ENCODE data around the gene BRD3OS.
"Not testable (repeated sequence)": the region's sequence is repeated elsewhere in the genome, so short reads cannot be mapped to it uniquely, and the experiment has no call there.

The BRD3OS gene

DNA sequence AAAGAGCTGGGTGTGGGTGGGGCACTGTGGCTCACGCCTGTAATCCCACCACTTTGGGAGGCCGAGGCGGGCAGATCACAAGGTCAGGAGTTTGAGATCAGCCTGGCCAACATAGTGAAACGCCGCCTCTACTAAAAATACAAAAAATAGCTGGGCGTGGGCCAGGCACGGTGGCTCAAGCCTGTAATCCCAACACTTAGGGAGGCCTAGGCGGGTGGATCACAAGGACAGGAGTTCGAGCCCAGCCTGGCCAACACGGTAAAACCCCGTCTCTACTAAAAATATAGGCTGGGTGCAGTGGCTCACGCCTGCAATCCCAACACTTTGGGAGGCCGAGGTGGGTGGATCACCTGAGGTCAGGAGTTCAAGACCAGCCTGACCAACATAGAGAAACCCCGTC, 36.5 kb upstream of the BRD3OS start:
- not testable (repeated sequence) for DNase-seq (ENCODE audit: low read depth)

DNA sequence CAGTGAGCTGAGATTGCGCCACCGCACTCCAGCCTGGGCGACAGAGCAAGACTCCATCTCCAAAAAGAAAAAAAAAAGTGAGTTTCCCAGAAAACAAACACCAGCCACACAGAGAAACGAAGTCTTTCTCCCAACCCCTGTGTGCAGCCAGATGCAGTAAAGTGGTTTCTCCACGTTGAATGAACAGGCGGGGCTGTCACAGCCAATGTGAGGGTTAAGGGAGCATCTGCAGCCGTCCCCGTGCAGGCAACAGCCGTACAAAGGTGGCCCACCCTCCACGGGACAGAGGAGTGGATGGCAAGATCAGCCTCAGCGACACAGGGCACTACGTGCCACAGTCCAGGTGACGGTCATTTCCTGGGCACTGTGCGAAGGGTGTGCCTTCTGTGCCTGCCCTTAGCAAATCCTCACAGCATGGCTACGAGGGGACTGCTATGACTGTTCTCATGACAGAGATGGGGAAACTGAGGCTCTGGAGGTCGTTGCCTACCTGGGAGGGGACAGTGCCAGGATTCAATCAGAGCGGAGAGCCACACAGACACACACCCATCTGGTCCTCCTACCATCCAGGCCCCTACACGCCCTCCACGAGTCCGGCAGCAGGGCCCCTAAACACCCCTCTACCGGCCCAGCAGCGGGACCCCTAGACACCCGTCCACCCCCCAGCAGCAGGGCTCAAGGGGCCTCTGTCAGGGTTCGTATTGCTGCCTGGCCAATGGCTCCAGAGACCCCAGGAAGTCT, 35.5 kb upstream of the BRD3OS start:
- DNase-seq (ENCODE audit: low read depth): no peak

DNA sequence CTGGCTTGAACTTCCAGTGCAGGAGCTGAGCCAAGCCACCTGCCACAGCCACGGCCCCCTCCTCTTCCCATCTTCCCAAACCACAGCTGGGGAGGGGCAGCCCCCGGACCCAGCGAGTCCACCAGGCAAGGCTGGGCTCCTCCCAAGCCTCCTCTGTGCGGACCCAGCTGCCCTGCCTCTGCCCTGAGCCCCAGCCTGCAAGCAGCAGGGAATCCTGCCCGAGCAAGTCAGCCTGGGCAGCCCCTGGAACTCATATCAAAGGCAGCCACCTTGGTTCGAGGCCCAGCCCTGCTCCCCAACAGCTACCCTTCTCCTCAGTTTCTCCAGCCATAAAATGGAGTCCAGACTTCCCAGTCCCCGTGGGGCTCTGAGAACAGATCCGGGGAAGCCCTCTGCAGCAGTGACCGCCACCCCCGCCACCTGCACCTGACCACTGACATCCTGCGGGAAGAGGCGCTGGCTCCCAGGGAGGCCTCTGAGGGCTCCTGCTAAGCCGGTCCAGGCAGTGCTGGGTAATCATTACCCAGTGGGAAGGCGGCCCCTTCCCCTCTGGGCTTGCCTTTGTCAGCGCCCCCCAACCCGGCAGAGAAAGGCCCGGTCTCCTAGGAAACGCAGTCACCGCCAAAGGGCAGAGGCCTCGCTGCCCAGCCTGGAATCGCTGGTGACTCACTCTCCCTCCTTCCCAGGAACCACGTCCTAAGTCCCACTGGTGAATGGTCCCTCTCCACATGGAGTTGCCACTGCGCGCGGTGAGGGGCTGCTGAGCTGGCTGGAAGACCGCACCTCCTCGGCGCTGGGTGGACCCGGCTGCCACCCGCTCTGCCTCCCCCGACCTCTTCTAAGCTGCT, 34.7 kb upstream of the BRD3OS start:
- no peak for DNase-seq (ENCODE audit: low read depth)

DNA sequence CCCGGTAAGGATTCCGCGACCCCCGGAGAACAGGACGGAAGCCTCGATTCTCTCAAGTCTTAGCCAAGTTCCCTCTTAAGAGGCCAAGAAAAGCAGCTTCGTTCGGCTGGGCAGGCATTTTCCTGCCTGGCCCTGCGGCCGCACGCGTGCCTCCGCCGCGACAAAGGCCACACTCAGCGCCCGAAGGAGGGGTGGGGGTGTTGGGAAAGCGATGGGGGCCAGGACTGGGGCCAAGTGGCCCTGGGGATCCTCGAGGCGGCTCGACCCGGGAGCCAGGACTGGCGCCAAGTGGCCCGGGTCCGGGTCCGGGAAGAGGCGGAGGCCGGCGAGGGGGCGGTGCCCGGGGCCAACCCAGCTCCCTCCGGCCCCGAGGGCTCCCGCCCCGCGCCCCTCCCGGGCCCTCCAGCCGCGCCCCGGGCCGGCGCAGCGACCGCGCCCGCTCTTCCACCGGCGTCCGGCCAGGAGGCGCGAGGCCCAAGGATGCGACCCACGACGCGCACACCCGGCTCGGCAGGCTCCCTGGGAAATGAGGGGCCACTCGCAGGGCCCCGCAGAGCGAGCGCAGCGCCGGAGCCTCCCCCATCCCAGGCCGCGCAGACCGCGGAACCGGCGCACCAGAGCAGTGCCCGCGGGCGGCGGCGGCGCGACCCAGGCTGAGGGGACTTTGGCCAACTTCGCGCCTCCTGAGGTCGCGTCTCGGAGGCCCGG, 33.9 kb upstream of the BRD3OS start:
- DNase-seq (ENCODE audit: low read depth): no peak

DNA sequence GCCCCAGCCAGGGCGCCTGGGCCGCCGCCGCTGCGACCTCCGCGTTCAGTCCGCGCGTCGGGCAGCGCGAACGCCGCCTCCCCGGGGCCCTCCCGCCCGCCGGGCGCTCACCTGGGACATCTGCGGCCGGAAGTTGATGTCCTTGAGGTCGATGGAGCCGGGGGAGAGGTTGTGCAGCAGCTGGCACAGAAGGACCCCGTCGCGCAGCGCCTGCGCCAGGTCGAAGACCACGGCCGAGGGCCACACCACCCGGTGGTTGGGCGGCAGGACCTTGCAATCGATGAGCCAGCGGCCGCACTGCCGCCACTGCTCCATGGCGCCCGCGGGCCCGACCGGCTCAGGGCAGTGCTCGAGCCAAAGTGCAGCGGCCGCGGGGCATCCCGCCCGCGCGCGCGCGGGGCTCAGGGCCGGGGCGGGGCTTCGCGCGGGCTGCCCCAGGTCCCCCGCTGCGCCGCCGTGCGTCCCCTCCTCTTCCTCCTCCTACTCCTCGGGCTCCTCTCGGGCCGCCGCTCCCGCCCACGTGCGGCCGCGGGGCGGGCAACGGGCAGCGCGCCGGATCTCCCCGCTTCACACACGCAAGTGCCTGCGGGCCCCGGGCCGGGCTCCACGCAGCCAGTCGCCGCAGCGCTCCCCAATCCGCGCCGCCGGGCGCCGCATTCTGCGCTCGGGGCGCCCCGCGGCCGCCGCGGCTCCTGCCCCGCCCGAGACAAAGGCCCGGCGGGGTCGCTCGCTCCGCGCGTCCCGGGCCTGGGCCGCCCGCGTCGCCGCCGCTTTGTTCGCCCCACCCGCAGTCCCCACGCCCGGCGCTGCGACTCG, 33.1 kb upstream of the BRD3OS start, which contains the start of gene VAV2:
Gene VAV2, minus strand, starts transcription at position 361 of the 816 bp plus-strand sequence. Its CDS starts 46 bp downstream, at position 315.
- DNase-seq (ENCODE audit: low read depth): peak; percentile 37

DNA sequence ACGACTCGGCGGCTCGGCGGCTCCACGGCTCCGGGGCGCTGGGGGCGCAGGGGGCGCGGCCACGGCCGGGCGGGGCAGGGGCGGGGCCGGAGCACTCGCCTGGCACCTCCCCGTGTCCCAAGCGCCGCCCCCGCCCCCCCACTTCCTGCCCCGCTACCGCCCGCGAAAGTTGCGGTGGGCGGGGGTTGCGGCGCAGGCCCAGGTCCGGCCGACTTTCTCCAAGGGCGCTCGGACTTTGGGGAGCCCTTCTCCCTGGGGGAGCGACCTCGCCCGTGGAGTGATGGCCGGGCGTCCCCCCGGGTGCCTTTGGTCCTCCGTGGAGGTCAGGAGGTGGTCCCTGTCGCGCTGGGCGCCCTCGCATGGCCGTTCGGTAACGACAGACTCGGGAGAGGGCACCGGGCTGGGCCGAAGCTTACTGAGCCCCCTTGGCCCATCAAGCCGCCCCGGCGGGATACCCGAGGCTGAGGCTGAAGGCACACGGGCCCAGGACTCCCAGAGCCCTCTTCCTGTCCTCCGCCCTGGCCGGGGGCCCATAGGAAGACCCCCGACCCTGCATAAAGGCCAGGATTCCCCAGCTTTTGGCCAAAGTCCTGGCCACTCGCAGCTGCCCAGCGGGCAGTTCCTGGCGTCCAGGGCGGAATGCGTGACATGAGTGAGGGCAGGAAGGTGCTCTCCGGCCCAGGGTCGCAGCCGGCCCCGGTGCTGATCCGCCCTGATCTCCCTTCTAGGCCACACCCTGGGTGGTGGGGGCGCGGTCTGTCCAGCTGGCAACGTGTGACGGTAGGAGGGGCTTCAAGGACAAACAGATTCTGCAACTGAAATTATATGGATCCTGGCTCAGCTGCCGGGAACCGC, 32.3 kb upstream of the BRD3OS start:
- DNase-seq (ENCODE audit: low read depth): peak; percentile 68

DNA sequence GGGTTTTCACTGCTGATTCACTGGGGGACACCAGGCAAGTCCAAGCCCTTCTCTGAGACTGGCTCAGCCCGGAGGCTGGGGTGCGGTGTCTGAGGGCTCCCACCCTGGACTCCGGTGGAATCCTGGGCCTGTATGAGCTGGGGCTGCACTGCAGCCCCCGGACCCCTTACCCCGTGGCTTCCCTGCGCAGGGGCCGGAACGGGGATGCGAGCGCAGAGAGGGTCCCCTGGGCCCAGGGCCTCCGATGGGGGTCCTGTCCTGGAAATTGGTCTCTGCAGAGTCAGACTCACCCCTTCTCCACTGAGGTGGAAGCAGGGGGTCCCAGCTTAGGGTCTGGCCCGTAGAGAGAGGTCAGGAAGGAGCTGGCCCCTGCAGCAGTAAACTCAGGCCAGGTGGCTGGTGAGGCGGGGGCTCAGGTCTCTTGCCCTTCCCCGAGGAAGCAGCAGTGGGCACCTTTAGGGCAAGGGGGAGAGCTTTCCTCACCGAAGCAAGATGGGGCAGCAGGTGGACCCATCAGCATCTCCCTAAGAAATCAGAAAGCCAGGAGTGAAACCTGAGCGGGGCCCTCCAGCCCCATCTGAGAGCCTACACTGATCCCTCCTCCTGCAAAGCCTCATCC, 31.5 kb upstream of the BRD3OS start:
- no peak for DNase-seq (ENCODE audit: low read depth)

DNA sequence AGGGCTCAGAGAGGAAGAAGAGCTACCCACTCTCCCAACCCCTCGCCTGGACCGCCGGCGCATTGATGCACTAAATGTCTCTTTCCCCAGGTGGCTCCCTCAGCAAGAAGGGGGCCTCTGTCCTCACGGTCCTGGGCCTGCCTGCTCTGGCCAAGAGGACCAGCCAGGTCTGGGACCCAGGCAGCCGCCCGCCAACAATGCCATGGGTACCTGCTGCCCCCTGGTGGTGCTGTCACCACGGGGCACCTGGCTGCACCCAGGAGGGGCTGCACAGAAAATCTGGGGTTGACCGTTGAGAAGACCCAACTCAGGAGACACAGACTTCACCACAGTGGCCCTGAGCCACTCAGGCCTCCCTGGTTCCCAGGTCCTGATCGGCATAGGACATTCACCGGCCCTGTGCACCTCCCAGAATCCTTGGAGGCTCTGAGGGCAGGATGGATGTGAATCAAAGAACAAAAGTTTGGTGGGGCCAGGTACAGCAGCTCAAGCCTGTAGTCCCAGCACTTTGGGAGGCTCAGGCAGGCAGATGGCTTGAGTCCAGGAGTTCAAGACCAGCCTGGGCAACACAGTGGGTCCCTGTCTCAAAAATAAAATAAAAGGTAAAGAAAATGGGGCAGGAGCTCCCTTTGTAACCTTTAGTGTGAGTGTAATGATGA, 30.8 kb upstream of the BRD3OS start:
- peak; percentile 71 for DNase-seq (ENCODE audit: low read depth)

DNA sequence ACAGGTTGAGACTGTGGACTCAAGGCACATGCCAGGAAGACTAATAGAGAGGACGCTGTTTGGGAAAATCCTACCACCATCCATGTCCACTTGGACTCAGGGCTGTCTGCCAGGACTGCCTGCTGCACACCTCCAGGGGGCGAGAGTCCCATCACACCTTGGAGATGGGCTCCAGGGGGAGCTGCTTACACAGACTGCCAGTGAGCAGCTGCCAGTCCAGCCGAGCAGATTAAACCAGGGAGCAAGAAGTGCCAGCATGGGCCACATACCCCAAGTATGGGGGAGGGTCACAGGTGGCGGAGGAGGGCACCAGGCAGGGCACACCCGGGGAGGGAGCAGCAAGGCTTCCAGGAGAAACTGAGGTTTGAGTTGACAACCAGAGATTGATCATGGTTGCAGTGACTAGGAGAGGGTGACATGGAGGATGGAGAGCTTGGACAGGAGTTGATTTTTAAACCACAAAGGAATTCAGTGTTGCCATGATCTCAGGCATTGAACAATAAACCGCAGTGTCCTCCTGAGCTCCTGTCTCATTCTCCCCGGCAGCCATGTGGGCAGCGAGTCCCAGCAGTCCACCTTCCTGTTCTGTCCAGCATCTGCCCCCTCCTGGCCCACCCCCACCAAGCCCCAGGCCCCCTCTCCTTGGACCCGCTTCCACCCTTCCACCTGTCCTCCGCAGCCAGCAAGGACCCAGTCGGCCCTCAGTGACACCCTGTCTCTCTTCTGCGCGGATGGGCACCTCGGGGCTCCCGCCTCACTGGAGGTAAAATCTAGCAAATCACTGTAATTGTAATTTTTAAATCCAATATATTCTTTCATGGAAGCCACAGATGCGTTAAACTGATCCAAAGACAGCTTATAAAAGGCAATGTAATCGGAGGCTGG, 30.0 kb upstream of the BRD3OS start:
- DNase-seq (ENCODE audit: low read depth): no peak

DNA sequence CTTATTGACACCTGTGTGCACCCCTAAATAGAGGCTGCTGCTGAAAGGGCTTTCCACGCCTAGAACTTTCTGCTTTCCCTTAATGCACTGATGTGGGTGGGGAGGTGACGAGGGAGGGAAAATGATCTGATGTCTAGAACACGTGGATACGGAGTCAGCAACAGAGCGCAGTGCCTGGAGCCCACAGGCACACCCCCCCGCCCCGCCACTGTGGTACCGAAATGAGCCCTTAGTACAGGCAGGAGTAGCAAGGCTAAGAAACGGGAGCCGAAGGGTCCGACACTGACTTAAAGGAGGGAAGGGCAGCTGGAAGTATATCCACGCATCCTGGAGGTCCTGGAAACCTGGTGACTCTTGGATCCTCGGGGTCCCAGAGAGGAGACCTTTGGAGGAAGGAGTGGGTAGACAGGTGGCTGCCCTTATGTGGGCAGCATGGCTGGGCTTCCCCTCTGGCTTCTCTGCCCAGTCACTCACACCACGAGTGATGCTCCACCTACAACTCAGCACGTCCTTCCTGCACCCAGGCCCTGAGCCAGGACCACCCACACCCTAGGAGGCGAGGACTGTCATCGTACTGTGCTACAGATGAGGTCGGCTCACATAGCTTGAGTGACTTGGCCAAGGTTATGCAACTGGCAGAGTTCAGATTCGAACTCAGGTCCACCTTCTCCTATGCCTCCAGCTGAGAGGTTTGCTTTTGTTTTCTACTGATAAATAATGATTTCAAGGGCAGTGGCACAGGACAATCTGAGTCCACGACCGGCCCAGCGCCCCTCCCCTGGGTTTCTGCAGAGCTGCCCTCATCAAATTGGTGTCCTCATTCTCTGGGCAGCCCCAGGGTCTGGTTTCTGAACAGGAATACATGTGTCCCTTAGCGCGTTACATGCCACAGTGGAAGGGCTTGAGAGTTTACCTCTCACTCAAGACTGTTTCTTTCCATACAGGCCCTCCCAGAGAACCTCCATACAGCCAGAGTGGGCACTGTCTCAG, 28.5 kb upstream of the BRD3OS start:
- no peak for DNase-seq (ENCODE audit: low read depth)

DNA sequence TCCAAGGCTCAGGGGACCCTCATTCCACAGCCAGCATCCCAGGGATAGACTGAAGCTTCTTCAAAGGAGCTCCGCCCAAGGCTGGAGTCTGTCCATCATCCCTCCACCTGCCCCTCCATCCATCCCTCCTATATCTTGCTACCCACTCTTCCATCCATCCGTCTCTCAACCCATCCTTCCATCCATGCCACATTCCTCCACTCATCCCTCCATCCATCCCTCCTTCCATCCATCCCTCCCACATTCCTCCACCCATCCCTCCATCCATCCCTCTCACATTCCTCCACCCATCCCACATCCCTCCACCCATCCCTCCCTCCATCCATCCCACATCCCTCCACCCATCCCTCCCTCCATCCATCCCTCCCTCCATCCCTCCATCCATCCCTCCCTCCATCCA, 27.7 kb upstream of the BRD3OS start:
- no peak for DNase-seq (ENCODE audit: low read depth)

DNA sequence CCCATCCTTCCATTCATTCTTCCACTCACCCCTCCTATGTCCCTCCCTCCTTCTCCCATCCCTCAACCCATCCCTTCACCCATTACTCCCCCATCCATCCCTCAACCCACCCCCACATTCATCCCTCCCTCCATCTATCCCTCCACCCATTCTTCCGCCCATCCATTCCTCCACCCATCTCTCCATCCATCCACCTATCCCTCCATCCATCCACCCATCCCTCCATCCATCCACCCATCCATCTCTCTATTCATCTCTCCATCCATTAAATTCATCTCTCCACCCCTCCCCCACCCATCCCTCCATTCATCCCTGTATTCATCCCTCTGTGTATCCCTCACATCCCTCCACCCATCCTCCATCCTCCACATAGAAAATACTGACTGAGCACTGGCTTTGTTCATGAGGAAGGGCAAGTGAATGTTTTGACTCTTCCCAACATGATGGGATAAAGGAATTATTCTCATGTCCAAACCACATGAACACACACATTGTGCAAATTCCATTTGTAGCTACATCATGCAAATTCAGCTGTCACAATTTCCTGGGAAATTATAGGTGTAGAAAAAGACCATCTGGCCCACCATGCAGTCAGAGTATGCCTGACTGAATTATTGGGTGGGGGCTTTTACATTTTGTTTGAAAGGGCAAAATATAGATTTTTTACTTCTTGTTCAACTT, 26.2 kb upstream of the BRD3OS start:
- DNase-seq (ENCODE audit: low read depth): no peak

DNA sequence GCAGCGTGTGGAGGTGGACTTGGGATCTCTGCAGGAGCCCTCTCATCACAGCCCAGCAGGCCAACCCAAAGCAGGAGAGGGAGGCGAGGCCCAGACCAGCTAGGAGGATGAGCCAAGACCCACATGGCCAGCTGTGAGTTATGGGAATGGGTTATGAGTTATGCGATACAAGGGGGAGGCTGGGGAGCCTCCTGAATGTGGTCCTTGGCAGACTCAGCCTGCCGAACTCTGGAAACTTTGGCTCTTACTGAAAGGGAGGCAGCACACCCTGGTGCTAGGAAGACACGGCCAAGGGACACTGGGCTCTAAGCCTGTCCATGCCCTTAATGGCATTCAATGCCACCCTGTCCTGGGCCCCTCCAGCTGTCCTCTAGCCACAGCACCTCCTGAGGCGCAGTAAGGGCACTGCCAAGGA, 25.4 kb upstream of the BRD3OS start:
- DNase-seq (ENCODE audit: low read depth): no peak

DNA sequence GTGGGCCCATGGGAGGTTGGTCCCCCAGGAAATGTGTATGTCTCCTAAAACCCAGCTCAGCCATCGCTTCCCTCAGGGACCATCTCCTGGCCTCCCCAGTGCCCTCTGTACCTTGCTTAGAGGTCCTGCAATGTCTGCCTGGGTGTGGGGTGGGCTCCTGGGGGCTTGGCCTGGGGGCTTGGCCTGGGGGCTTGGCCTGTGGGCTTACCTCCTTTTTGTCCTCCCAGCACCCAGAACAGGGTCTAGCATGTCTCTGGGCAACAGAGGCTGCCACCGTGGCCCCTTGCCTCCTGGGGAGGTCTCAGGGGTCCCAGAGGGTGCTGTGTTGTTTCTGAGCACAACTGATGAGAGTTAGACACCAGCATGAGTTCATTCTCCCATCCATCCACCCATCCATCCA, 22.5 kb upstream of the BRD3OS start:
- DNase-seq (ENCODE audit: low read depth): no peak

DNA sequence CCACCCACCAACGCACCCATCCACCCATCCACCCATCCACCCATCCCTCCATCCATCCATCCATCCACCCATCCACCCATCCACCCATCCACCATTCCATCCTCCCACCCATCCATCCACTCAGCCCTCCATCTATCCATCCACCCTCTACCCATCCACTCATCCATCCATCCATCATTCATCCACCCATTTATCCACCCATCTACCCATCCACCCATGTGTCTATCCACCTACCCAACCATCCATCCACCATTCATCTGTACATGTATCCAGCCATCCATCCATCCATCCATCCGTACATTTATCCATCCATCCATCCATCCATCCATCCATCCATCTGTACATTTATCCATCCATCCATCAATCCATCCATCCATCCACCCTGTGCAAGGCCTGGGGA, 22.0 kb upstream of the BRD3OS start:
- DNase-seq (ENCODE audit: low read depth): no peak

DNA sequence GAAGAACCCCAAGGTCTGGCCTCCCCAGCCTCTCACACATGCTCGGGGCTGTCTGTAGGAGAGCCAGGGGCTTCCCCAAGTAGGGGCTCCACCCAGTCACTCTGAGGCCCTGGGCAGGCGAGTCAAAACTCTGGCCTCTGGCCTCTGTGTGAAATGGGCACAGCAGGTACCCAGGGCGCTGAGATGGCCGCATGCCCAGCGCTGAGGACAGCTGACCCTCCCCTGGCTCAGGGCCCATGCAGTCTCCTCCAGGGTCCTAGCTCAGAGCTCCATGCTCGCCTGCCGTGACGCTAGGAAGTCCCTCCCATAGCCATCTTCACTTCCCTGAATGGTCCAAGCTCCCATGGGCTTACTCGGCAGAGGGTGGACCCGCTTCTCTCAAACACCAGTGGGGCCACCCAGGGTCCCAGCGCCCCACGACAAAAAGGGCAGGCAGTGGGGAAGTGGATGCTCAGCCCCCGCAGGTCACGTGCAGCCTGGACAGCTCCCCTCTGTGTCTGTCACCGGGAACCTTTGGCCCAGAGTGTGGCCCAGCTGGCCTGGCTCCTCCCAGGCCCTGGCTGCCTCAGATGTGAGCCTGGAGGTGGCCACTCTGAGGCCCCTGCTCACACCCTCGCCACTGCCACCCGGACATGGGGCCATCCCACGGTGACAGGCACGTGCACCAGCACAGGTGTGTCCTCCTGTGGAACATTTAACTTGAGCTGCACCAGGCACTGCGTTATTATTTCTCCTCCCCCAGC, 21.0 kb upstream of the BRD3OS start:
- no peak for DNase-seq (ENCODE audit: low read depth)

Measured in stimulated activated CD8-positive, alpha-beta memory T cell treated with anti-CD3 and anti-CD28 coated beads, Interleukin-4, amount 100 ng/mL, for 24 hours (primary cell).